Liver (tissue), 9 donors: ENCODE results near the gene SOX15. TPM values are rescaled to one million over a fixed set of nuclear protein-coding genes. Genes with fewer than 3 reads are reported as not detected.

ENCODE experiments used
- DNase-seq: peaks from one replicate; pipeline ENCODE4 v3.0.0-alpha.2; 2017; ENCODE audit warnings: low spot score
- H3K27ac ChIP-seq, 2 donors: one replicate each; pipeline ENCODE4 v1.7.0; 2013; ENCODE audit warnings: inconsistent platforms in 2 of 2, low read length in 2 of 2, control low read depth in 1 of 2, low read depth in 1 of 2, mild to moderate bottlenecking in 1 of 2
- H3K27me3 ChIP-seq, 4 donors: one replicate each; pipeline versions ENCODE4 v1.6.1 to v1.7.0; 2013; ENCODE audit warnings: low read length in 3 of 4, inconsistent platforms in 1 of 4, mild to moderate bottlenecking in 1 of 4, moderate library complexity in 1 of 4; ENCODE audit not compliant: control insufficient read depth in 4 of 4, insufficient read depth in 4 of 4
- H3K36me3 ChIP-seq, 4 donors: one replicate each; pipeline versions ENCODE4 v1.6.1 to v1.7.0; 2013; ENCODE audit warnings: low read length in 3 of 4, mild to moderate bottlenecking in 3 of 4, low read depth in 1 of 4, moderate library complexity in 1 of 4; ENCODE audit not compliant: control insufficient read depth in 4 of 4, insufficient read depth in 3 of 4
- H3K4me1 ChIP-seq, 4 donors: one replicate each; pipeline versions ENCODE4 v1.6.1 to v1.7.0; 2013; ENCODE audit warnings: low read length in 3 of 4, mild to moderate bottlenecking in 3 of 4, moderate library complexity in 1 of 4; ENCODE audit not compliant: control insufficient read depth in 4 of 4, insufficient read depth in 4 of 4
- H3K4me3 ChIP-seq, 3 donors: one replicate each; pipeline versions ENCODE4 v1.6.1 to v1.7.0; 2013; ENCODE audit warnings: low read length in 3 of 3, control low read depth in 1 of 3, low read depth in 1 of 3, mild to moderate bottlenecking in 1 of 3
- H3K9ac ChIP-seq, 2 donors: one replicate each; pipeline ENCODE4 v1.7.0; 2013; ENCODE audit warnings: low read length in 2 of 2, mild to moderate bottlenecking in 2 of 2, moderate library complexity in 2 of 2, control low read depth in 1 of 2, low read depth in 1 of 2
- H3K9me3 ChIP-seq, 4 donors: one replicate each; pipeline versions ENCODE4 v1.6.1 to v1.7.0; 2013; ENCODE audit warnings: low read length in 3 of 4; ENCODE audit not compliant: control insufficient read depth in 4 of 4
- EGR1 ChIP-seq, 2 donors: IDR thresholded peaks; 2 replicates each; pipeline ENCODE4 v1.6.1; 2016 to 2018; ENCODE audit warnings: antibody characterized with exemption in 2 of 2, low read depth in 2 of 2
- FOXA1 ChIP-seq: IDR thresholded peaks from 2 replicates; pipeline ENCODE4 v1.6.1; 2016; ENCODE audit warnings: antibody characterized with exemption
- FOXA2 ChIP-seq: IDR thresholded peaks from 2 replicates; pipeline ENCODE4 v1.6.1; 2016; ENCODE audit warnings: antibody characterized with exemption
- GABPA ChIP-seq, 2 donors: IDR thresholded peaks in 1 of 2; conservative IDR thresholded peaks in 1 of 2; 2 replicates each; pipeline ENCODE4 v1.6.1; 2016; ENCODE audit warnings: antibody characterized with exemption in 2 of 2, mild to moderate bottlenecking in 1 of 2, moderate library complexity in 1 of 2
- HNF4A ChIP-seq, 2 donors: conservative IDR thresholded peaks; 2 replicates each; pipeline ENCODE4 v1.6.1; 2016; ENCODE audit warnings: antibody characterized with exemption in 2 of 2, mild to moderate bottlenecking in 2 of 2
- HNF4G ChIP-seq: IDR thresholded peaks from 2 replicates; pipeline ENCODE4 v1.6.1; 2016; ENCODE audit warnings: antibody characterized with exemption
- JUND ChIP-seq, 2 donors: IDR thresholded peaks; 2 replicates each; pipeline ENCODE4 v1.6.1; 2016; ENCODE audit warnings: antibody characterized with exemption in 2 of 2
- NR2F2 ChIP-seq: IDR thresholded peaks from 2 replicates; pipeline ENCODE4 v1.6.1; 2016; ENCODE audit warnings: antibody characterized with exemption
- RAD21 ChIP-seq, 2 donors: IDR thresholded peaks; 2 replicates each; pipeline ENCODE4 v1.6.1; 2016; ENCODE audit warnings: antibody characterized with exemption in 2 of 2, mild to moderate bottlenecking in 2 of 2
- RXRA ChIP-seq, 2 donors: IDR thresholded peaks; 2 replicates each; pipeline ENCODE4 v1.6.1; 2017 to 2018; ENCODE audit warnings: antibody characterized with exemption in 2 of 2, mild to moderate bottlenecking in 1 of 2
- SP1 ChIP-seq: IDR thresholded peaks from 2 replicates; pipeline ENCODE4 v1.6.1; 2018; ENCODE audit warnings: antibody characterized with exemption, mild to moderate bottlenecking
- TAF1 ChIP-seq: conservative IDR thresholded peaks from 2 replicates; pipeline ENCODE4 v1.6.1; 2016; ENCODE audit warnings: antibody characterized with exemption, mild to moderate bottlenecking
- YY1 ChIP-seq: IDR thresholded peaks from 2 replicates; pipeline ENCODE4 v1.6.1; 2016; ENCODE audit warnings: antibody characterized with exemption, mild to moderate bottlenecking
- WGBS: extraction: QIAGEN DNeasy Blood & Tissue Kit; methylation state at CpG from one replicate; pipeline ENCODE4 v1.1.7; 2013; 5-methylcytosine and 5-hydroxymethylcytosine counted together
- polyA plus RNA-seq, 2 donors: library from polyadenylated mRNA; stranded (reverse) in 1 of 2; unstranded in 1 of 2; fragments of 200-250 nt in 1 of 2; fragments of >200 nt in 1 of 2; fragmentation: Nextera tagmentation in 1 of 2; extraction: Ambion mirVana in 1 of 2; gene quantifications; one replicate each; pipeline versions ENCODE4 v1.2.1 to v1.2.3, GENCODE V29; 2013 to 2015
- total RNA-seq, 2 donors: library from RNA; depleted of rRNA; stranded (reverse); fragments of >200 nt; gene quantifications; one replicate each; pipeline ENCODE4 v1.2.3, GENCODE V29; 2014
- TF ChIP-seq, protein P1 (sequence below): IDR thresholded peaks from 2 replicates; pipeline ENCODE4 v1.6.1; 2016; ENCODE audit warnings: antibody characterized with exemption
- TF ChIP-seq, protein P2 (sequence below): IDR thresholded peaks from 2 replicates; pipeline ENCODE4 v1.6.1; 2016; ENCODE audit warnings: antibody characterized with exemption
- TF ChIP-seq, protein P3 (sequence below): fragments of 150-350 bp; IDR thresholded peaks from 2 replicates; pipeline ENCODE4 v1.5.1; 2017; ENCODE audit warnings: improper control_type of control experiment, low read depth, low read length; ENCODE audit not compliant: missing input control
- TF ChIP-seq, protein P4 (sequence below): IDR thresholded peaks from 2 replicates; pipeline ENCODE4 v1.6.1; 2016; ENCODE audit warnings: antibody characterized with exemption, mild to moderate bottlenecking
- TF ChIP-seq, protein P5 (sequence below): IDR thresholded peaks from 2 replicates; pipeline ENCODE4 v1.6.1; 2016; ENCODE audit warnings: antibody characterized with exemption
- donor health status: healthy.
- donor health status: healthy.
- donor health status: healthy.
- donor health status: healthy.
- donor health status: healthy.

Gene SOX15
- total and polyA plus RNA-seq, 4 donors: 0.06 to 0.33 (median 0.17) TPM; not detected in 1

DNA sequence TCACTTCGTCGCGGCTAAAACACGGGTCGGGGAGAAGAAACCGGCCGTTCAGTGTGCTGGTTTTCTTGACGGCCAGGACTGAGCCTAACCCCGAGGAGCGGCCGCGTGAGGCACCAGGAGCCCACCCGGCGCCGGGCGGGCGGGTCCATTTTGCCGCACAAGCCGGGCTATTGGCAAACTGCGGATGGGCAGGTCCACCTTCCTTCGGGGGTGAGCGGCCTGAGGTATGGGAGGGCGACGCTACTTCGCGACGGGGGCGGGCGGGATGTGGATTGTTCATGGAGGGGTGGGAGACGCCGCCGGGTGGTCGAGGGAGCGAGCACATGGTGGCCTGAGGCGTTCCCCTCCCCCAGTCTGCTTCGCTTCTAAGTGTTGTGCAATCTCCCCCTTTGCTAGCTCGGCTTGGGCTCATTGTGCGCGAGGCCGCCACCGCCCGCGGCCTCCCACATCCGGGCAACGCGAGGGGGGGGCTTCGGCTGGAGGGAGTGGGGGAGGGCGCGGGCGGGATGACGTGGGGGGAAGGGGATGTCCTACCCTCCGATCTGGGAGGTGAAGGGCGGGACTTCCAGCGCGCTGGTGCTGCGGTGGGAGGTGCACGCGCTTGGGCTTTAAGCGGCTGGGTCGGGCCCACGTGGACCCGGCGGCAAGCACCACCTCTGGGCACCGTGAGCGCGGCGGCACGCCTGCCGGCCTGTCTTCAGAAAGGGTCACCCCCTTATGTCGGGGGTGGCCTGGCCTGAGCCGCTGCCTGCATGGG is 16.4 kb downstream of the SOX15 start:
- peak in 1 of 2 donors; percentile 78 for TF ChIP-seq GABPA (IDR thresholded peaks at IDR 0.05 in 1 of 2, conservative IDR thresholded peaks at IDR 0.05 in 1 of 2)
- no peak for TF ChIP-seq HNF4G
- TF ChIP-seq, protein P1, sequence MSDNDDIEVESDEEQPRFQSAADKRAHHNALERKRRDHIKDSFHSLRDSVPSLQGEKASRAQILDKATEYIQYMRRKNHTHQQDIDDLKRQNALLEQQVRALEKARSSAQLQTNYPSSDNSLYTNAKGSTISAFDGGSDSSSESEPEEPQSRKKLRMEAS: peak; percentile 47
- peak; percentile 69 to 87 for TF ChIP-seq RXRA (IDR thresholded peaks at IDR 0.05)
- TF ChIP-seq, protein P2, sequence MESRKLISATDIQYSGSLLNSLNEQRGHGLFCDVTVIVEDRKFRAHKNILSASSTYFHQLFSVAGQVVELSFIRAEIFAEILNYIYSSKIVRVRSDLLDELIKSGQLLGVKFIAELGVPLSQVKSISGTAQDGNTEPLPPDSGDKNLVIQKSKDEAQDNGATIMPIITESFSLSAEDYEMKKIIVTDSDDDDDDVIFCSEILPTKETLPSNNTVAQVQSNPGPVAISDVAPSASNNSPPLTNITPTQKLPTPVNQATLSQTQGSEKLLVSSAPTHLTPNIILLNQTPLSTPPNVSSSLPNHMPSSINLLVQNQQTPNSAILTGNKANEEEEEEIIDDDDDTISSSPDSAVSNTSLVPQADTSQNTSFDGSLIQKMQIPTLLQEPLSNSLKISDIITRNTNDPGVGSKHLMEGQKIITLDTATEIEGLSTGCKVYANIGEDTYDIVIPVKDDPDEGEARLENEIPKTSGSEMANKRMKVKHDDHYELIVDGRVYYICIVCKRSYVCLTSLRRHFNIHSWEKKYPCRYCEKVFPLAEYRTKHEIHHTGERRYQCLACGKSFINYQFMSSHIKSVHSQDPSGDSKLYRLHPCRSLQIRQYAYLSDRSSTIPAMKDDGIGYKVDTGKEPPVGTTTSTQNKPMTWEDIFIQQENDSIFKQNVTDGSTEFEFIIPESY: no peak
- TF ChIP-seq YY1: peak; percentile 66
- TF ChIP-seq SP1: peak; percentile 53
- no peaks in the 10 kb centered on the region for H3K27me3 ChIP-seq
- peaks cover 7 to 47% (median 38%) of the 10 kb centered on the region in 4 donors for H3K4me1 ChIP-seq
- under 1% methylated on average over 71 of the region's 71 CpGs for WGBS
- DNase-seq: peak; percentile 84
- H3K36me3 ChIP-seq: peaks cover 22 to 58% (median 43%) of the 10 kb centered on the region in 4 donors
- H3K4me3 ChIP-seq: peak overlapping the region; percentile 80 to 94 (median 91)
- H3K9me3 ChIP-seq: no peaks in the 10 kb centered on the region
- H3K9ac ChIP-seq: peak overlapping the region; percentile 66 to 85
- H3K27ac ChIP-seq: peak overlapping the region; percentile 95 to 98

DNA sequence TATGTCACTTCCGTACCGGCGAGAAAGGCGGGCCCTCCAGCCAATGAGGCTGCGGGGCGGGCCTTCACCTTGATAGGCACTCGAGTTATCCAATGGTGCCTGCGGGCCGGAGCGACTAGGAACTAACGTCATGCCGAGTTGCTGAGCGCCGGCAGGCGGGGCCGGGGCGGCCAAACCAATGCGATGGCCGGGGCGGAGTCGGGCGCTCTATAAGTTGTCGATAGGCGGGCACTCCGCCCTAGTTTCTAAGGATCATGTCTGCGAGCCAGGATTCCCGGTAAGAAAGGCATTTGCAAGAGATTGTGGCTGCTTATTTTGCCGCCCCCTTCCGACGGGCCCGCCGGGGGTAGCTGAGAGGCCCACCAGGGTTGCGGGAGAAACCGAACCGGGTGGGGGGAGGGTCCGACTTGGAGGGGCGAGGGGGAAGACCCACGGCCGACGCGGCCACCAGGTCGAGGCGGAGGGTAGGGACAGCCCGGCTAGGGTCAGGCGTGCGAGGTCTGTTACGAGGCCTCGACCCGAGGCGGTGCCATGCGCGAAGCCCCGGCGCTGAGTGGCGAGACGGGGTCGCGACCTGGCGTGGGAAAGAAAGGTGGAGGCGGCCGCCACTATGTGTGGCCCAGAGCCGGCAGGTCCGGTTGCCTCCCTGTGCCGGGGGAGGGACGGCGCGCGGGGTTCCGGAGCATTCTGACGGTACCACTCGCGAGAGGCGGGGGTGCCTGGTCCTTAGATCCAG is 17.1 kb downstream of the SOX15 start:
- Histone ChIP-seq H3K4me1 (peaks cover 7 to 42% (median 33%) of the 10 kb centered on the region in 4 donors), H3K27ac (peak overlapping the region; percentile 95 to 98), H3K9ac (peak overlapping the region; percentile 66 to 85), H3K27me3 (no peaks in the 10 kb centered on the region), H3K9me3 (no peaks in the 10 kb centered on the region), H3K4me3 (peak overlapping the region; percentile 80 to 94 (median 91)), H3K36me3 (peaks cover 16 to 54% (median 38%) of the 10 kb centered on the region in 4 donors)
- peak in 1 of 2 donors; percentile 51 for TF ChIP-seq JUND (IDR thresholded peaks at IDR 0.05)
- TF ChIP-seq YY1: peak; percentile 91
- no peak for TF ChIP-seq NR2F2
- TF ChIP-seq, protein P2: peak; percentile 4
- TF ChIP-seq, protein P3, sequence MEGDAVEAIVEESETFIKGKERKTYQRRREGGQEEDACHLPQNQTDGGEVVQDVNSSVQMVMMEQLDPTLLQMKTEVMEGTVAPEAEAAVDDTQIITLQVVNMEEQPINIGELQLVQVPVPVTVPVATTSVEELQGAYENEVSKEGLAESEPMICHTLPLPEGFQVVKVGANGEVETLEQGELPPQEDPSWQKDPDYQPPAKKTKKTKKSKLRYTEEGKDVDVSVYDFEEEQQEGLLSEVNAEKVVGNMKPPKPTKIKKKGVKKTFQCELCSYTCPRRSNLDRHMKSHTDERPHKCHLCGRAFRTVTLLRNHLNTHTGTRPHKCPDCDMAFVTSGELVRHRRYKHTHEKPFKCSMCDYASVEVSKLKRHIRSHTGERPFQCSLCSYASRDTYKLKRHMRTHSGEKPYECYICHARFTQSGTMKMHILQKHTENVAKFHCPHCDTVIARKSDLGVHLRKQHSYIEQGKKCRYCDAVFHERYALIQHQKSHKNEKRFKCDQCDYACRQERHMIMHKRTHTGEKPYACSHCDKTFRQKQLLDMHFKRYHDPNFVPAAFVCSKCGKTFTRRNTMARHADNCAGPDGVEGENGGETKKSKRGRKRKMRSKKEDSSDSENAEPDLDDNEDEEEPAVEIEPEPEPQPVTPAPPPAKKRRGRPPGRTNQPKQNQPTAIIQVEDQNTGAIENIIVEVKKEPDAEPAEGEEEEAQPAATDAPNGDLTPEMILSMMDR: peak; percentile 2
- peak; percentile 9 for TF ChIP-seq FOXA2
- TF ChIP-seq RAD21 (IDR thresholded peaks at IDR 0.05): no peak
- no peak for TF ChIP-seq HNF4G
- no peak for TF ChIP-seq HNF4A (conservative IDR thresholded peaks at IDR 0.05)
- no peak for TF ChIP-seq RXRA (IDR thresholded peaks at IDR 0.05)
- TF ChIP-seq GABPA (IDR thresholded peaks at IDR 0.05 in 1 of 2, conservative IDR thresholded peaks at IDR 0.05 in 1 of 2): peak in 1 of 2 donors; percentile 87
- TF ChIP-seq, protein P4, sequence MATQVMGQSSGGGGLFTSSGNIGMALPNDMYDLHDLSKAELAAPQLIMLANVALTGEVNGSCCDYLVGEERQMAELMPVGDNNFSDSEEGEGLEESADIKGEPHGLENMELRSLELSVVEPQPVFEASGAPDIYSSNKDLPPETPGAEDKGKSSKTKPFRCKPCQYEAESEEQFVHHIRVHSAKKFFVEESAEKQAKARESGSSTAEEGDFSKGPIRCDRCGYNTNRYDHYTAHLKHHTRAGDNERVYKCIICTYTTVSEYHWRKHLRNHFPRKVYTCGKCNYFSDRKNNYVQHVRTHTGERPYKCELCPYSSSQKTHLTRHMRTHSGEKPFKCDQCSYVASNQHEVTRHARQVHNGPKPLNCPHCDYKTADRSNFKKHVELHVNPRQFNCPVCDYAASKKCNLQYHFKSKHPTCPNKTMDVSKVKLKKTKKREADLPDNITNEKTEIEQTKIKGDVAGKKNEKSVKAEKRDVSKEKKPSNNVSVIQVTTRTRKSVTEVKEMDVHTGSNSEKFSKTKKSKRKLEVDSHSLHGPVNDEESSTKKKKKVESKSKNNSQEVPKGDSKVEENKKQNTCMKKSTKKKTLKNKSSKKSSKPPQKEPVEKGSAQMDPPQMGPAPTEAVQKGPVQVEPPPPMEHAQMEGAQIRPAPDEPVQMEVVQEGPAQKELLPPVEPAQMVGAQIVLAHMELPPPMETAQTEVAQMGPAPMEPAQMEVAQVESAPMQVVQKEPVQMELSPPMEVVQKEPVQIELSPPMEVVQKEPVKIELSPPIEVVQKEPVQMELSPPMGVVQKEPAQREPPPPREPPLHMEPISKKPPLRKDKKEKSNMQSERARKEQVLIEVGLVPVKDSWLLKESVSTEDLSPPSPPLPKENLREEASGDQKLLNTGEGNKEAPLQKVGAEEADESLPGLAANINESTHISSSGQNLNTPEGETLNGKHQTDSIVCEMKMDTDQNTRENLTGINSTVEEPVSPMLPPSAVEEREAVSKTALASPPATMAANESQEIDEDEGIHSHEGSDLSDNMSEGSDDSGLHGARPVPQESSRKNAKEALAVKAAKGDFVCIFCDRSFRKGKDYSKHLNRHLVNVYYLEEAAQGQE: peak; percentile 83
- TF ChIP-seq, protein P1: no peak
- peak; percentile 89 for TF ChIP-seq TAF1
- peak; percentile 99 for TF ChIP-seq SP1
- no peak for TF ChIP-seq FOXA1
- TF ChIP-seq EGR1 (IDR thresholded peaks at IDR 0.05; ENCODE audit: low read depth in 2 of 2): peak; percentile 47 to 61
- TF ChIP-seq, protein P5, sequence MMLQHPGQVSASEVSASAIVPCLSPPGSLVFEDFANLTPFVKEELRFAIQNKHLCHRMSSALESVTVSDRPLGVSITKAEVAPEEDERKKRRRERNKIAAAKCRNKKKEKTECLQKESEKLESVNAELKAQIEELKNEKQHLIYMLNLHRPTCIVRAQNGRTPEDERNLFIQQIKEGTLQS: no peak
- peak; percentile 100 for DNase-seq
- WGBS: under 1% methylated on average over 73 of the region's 73 CpGs
